Brain microvascular endothelial cell (primary cell): ENCODE results near the gene PHLPP1.
"Not testable (repeated sequence)": the region's sequence is repeated elsewhere in the genome, so short reads cannot be mapped to it uniquely, and the experiment has no call there.

Source experiments
- DNase-seq: peaks from one replicate; pipeline ENCODE4 v3.0.0-alpha.2; 2020
- H3K27ac ChIP-seq: fragments of 250-450 bp; sonication (Bioruptor Pico); 2 replicates; pipeline ENCODE4 v1.5.1; 2020; ENCODE audit warnings: mild to moderate bottlenecking, moderate library complexity
- H3K27me3 ChIP-seq: fragments of 250-450 bp; sonication (Bioruptor Pico); replicated peaks from 2 replicates; pipeline ENCODE4 v1.5.1; 2020; ENCODE audit warnings: mild to moderate bottlenecking
- H3K36me3 ChIP-seq: fragments of 250-450 bp; sonication (Bioruptor Pico); replicated peaks from 2 replicates; pipeline ENCODE4 v1.5.1; 2020; ENCODE audit warnings: mild to moderate bottlenecking
- H3K4me3 ChIP-seq: 2 replicates; pipeline ENCODE4 v1.5.1; 2011; ENCODE audit warnings: low read depth, mild to moderate bottlenecking, control low read depth, low read length, moderate library complexity
- CTCF ChIP-seq: IDR thresholded peaks from 2 replicates; pipeline ENCODE4 v1.5.1; 2011; ENCODE audit warnings: low read depth, mild to moderate bottlenecking, moderate library complexity, low read length, control low read depth, inconsistent platforms; ENCODE audit errors: missing control alignments
- in situ Hi-C: cut with HindIII; loops from 2 replicates; pipeline ENCODE4 v1.10.0; 2017; ENCODE audit warnings: low sequenced_read_pairs, low pct_ligation_motif_present

Gene PHLPP1

DNA sequence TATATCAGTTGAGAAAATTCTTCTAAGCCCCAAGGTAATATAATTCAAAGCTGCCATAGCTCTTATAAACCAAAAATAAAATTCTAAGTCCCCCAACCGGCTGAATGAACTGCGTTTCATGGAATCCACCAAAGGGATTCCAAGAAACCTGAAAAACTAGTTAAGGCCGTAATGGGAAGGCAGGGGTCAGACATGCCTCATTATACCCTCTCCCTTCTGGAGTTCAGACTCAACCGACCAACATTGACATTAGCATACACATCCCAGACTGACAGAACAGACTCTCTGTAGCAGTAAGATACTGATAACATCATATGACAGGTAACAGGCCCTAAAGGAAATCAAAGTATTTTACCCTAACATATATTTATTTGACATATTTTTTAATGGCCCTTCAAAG lies 31.4 kb upstream of the PHLPP1 start:
- Histone ChIP-seq H3K36me3 (no peaks in the 10 kb centered on the region), H3K27ac (no peak overlapping the region), H3K4me3 (no peak overlapping the region), H3K27me3 (no peaks in the 10 kb centered on the region)
- no peak for DNase-seq
- in situ Hi-C loops, result no loop called here
- TF ChIP-seq CTCF, result no peak

- no peak for DNase-seq
- H3K4me3 ChIP-seq, result no peak overlapping the region
- H3K27ac ChIP-seq, result no peak overlapping the region
- H3K27me3 ChIP-seq, result no peaks in the 10 kb centered on the region
- no peak for TF ChIP-seq CTCF
- in situ Hi-C loops, result no loop called here
- no peaks in the 10 kb centered on the region for H3K36me3 ChIP-seq
These were observed 26.5 kb upstream of the PHLPP1 start for GRCh38 chr18:62688743-62689317.

- no peak for DNase-seq
- no peak for TF ChIP-seq CTCF
- Histone ChIP-seq H3K36me3 (no peaks in the 10 kb centered on the region), H3K27ac (no peak overlapping the region), H3K27me3 (no peaks in the 10 kb centered on the region), H3K4me3 (no peak overlapping the region)
- in situ Hi-C loops, result no loop called here
These were observed 25.0 kb upstream of the PHLPP1 start for GRCh38 chr18:62690236-62690815.

DNA sequence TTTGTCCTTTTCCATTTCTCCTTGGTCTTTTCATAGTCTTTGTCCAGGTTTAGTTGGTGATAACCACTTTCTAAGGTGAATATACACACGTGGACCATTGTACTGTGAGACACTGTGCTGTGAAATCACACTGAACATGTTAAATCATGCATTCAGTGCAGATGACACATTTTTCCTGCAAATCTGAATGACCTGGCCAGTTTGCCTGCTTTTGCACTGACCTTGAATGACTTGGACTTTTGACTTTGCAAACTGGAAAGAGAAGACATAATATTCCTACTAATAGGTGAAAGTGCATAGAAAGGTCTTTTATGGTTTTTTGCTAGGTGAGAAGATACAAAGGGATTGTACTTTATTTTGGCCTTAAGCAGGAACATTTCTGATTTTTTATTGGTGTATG lies 21.7 kb upstream of the PHLPP1 start:
- H3K36me3 ChIP-seq, result no peaks in the 10 kb centered on the region
- DNase-seq, result no peak
- no peak for TF ChIP-seq CTCF
- H3K27ac ChIP-seq, result no peak overlapping the region
- in situ Hi-C loops, result no loop called here
- H3K27me3 ChIP-seq, result no peaks in the 10 kb centered on the region
- no peak overlapping the region for H3K4me3 ChIP-seq

- H3K27ac ChIP-seq, result no peak overlapping the region
- no peak for TF ChIP-seq CTCF
- in situ Hi-C loops, result no loop called here
These were observed 17.7 kb upstream of the PHLPP1 start for GRCh38 chr18:62697636-62698035.

GRCh38 chr18:62702259-62702658 lies 13.1 kb upstream of the PHLPP1 start:
- DNase-seq, result no peak
- Histone ChIP-seq H3K27me3 (no peaks in the 10 kb centered on the region), H3K27ac (no peak overlapping the region), H3K36me3 (no peaks in the 10 kb centered on the region), H3K4me3 (no peak overlapping the region)
- no peak for TF ChIP-seq CTCF
- in situ Hi-C loops, result no loop called here

More at GRCh38 chr18:62697636-62698035, 17.7 kb upstream of the PHLPP1 start:
- Histone ChIP-seq H3K27me3 (no peaks in the 10 kb centered on the region), H3K36me3 (no peaks in the 10 kb centered on the region), H3K4me3 (no peak overlapping the region)
- DNase-seq, result no peak

DNA sequence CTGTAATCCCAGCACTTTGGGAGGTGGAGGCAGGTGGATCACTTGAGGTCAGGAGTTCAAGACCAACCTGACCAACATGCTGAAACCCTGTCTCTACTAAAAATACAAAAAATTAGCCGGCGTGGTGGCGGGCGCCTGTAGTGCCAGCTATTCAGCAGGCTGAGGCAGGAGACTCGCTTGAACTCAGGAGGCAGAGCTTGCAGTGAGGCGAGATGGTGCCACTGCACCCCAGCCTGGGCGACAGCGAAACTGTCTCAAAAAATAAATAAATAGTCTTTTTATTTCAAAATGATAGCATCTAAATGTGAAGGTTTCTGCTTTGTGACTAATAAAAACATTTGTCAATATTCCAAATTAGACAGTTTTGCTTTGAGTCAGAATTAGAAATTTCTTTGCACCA lies 8.5 kb upstream of the PHLPP1 start:
- DNase-seq, H3K4me3 ChIP-seq, H3K27me3 ChIP-seq, H3K36me3 ChIP-seq, in situ Hi-C loops, H3K27ac ChIP-seq: not testable (repeated sequence)

- DNase-seq, in situ Hi-C loops, H3K27ac ChIP-seq, H3K36me3 ChIP-seq, H3K4me3 ChIP-seq, H3K27me3 ChIP-seq: not testable (repeated sequence)
These were observed 5.4 kb upstream of the PHLPP1 start for GRCh38 chr18:62709908-62710307.
